Neural cell (in vitro differentiated cells): ENCODE results near the gene DGCR6L.

Source experiments
- CTCF ChIP-seq: fragments of 450-650 bp; IDR thresholded peaks from 2 replicates; pipeline ENCODE4 v1.5.1; 2014; ENCODE audit warnings: antibody characterized with exemption, mild to moderate bottlenecking, moderate library complexity; ENCODE audit not compliant: poor library complexity, severe bottlenecking
- EP300 ChIP-seq: fragments of 450-650 bp; conservative IDR thresholded peaks from 2 replicates; pipeline ENCODE4 v1.6.1; 2014; ENCODE audit warnings: antibody characterized with exemption, mild to moderate bottlenecking, moderate library complexity; ENCODE audit not compliant: poor library complexity, severe bottlenecking
- EZH2 ChIP-seq: fragments of 200-600, 300-800 bp; shearing (Covaris generic), sonication (generic); IDR thresholded peaks from 2 replicates; pipeline ENCODE4 v1.6.1; 2014; ENCODE audit warnings: antibody characterized with exemption, low read length, borderline replicate concordance, mild to moderate bottlenecking; ENCODE audit not compliant: insufficient read depth, poor library complexity, severe bottlenecking
- MXI1 ChIP-seq: fragments of 450-650 bp; conservative IDR thresholded peaks from 2 replicates; pipeline ENCODE4 v1.6.1; 2014; ENCODE audit warnings: antibody characterized with exemption, mild to moderate bottlenecking; ENCODE audit not compliant: poor library complexity, severe bottlenecking
- POLR2AphosphoS5 ChIP-seq: IDR thresholded peaks from 2 replicates; pipeline ENCODE4 v1.6.1; 2012
- RAD21 ChIP-seq: fragments of 450-650 bp; conservative IDR thresholded peaks from 2 replicates; pipeline ENCODE4 v1.6.1; 2014; ENCODE audit warnings: antibody characterized with exemption, mild to moderate bottlenecking, moderate library complexity
- TAF1 ChIP-seq: IDR thresholded peaks from 2 replicates; pipeline ENCODE4 v1.6.1; 2012; ENCODE audit warnings: low read depth

GRCh38 chr22:20291604-20292063, 28.2 kb downstream of the DGCR6L start:
- TF ChIP-seq POLR2AphosphoS5 (no peak), EZH2 (no peak), CTCF (no peak), TAF1 (no peak), EP300 (no peak), MXI1 (no peak), RAD21 (no peak)
